NCI-H2227 treated with DMSO at 0.1 percent for 48 hours (cell line): ENCODE measurements around the gene ACSM3.
"Not testable (repeated sequence)": the region's sequence is repeated elsewhere in the genome, so short reads cannot be mapped to it uniquely, and the experiment has no call there.

Experiments used
- DNase-seq: peaks from one replicate; lab custom pipeline; 2025; lab: John Stamatoyannopoulos, UW

ACSM3 gene

GRCh38 chr16:20763461-20764232, at the start of gene ACSM3:
Gene ACSM3, plus strand, starts transcription at chr16:20764014. Its CDS starts 6,021 bp downstream, at chr16:20770035.
- DNase-seq, result peak; percentile 48

- not testable (repeated sequence) for DNase-seq
Measured at GRCh38 chr16:20717718-20718117, 46.1 kb upstream of the ACSM3 start.

GRCh38 chr16:20720251-20720650, 43.6 kb upstream of the ACSM3 start:
- DNase-seq, result no peak

- DNase-seq, result no peak
Measured at GRCh38 chr16:20726661-20727060, 37.2 kb upstream of the ACSM3 start.

- no peak for DNase-seq
Measured at GRCh38 chr16:20727181-20727580, 36.6 kb upstream of the ACSM3 start.

GRCh38 chr16:20729141-20729540, 34.7 kb upstream of the ACSM3 start:
- no peak for DNase-seq

- no peak for DNase-seq
Measured at GRCh38 chr16:20734056-20734455, 29.8 kb upstream of the ACSM3 start.

- DNase-seq, result no peak
Measured at GRCh38 chr16:20734782-20735181, 29.0 kb upstream of the ACSM3 start.

- no peak for DNase-seq
Measured at GRCh38 chr16:20735490-20735889, 28.3 kb upstream of the ACSM3 start.

- no peak for DNase-seq
Measured at GRCh38 chr16:20740007-20740883, 23.6 kb upstream of the ACSM3 start.

- DNase-seq, result peak; percentile 76
Measured at GRCh38 chr16:20740901-20741521, 22.8 kb upstream of the ACSM3 start.

GRCh38 chr16:20741554-20742285, 22.1 kb upstream of the ACSM3 start, which contains the start of gene THUMPD1:
Gene THUMPD1, minus strand, starts transcription at chr16:20741818. Its CDS starts 79 bp downstream, at chr16:20741739.
- DNase-seq, result peak; percentile 87

GRCh38 chr16:20743591-20743990, 20.2 kb upstream of the ACSM3 start:
- no peak for DNase-seq

GRCh38 chr16:20744922-20745440, 18.8 kb upstream of the ACSM3 start:
- DNase-seq, result no peak

GRCh38 chr16:20746461-20746860, 17.4 kb upstream of the ACSM3 start:
- DNase-seq, result no peak

GRCh38 chr16:20747030-20747816, 16.6 kb upstream of the ACSM3 start:
- no peak for DNase-seq

GRCh38 chr16:20749474-20749873, 14.3 kb upstream of the ACSM3 start:
- no peak for DNase-seq

GRCh38 chr16:20750558-20750957, 13.3 kb upstream of the ACSM3 start:
- no peak for DNase-seq

- no peak for DNase-seq
Measured at GRCh38 chr16:20753727-20754126, 10.1 kb upstream of the ACSM3 start.

GRCh38 chr16:20755238-20755637, 8.6 kb upstream of the ACSM3 start:
- no peak for DNase-seq

- DNase-seq, result not testable (repeated sequence)
Measured at GRCh38 chr16:20755799-20756198, 8.0 kb upstream of the ACSM3 start.
